NCI-H2107 (cell line): ENCODE measurements around the gene HS6ST1.
A peak's percentile ranks its signal among the peaks of the same experiment; 100 is the strongest.

ENCODE experiments used
- DNase-seq: peaks from one replicate; lab custom pipeline; 2025; lab: John Stamatoyannopoulos, UW

Gene HS6ST1

GRCh38 chr2:128318776-128319464, at the start of gene HS6ST1:
Gene HS6ST1 (minus strand): TSS chr2:128318868. CDS start chr2:128318563, 305 bp downstream.
- DNase-seq, result peak; percentile 51

- no peak for DNase-seq
These were observed 49.1 kb upstream of the HS6ST1 start for GRCh38 chr2:128367601-128368359.

- no peak for DNase-seq
These were observed 48.2 kb upstream of the HS6ST1 start for GRCh38 chr2:128366713-128367511.

- no peak for DNase-seq
These were observed 46.7 kb upstream of the HS6ST1 start for GRCh38 chr2:128365217-128365905.

- no peak for DNase-seq
These were observed 45.8 kb upstream of the HS6ST1 start for GRCh38 chr2:128364441-128364911.

GRCh38 chr2:128363934-128364361, 45.3 kb upstream of the HS6ST1 start:
- no peak for DNase-seq

GRCh38 chr2:128362889-128363228, 44.2 kb upstream of the HS6ST1 start:
- DNase-seq, result no peak

- DNase-seq, result no peak
These were observed 43.7 kb upstream of the HS6ST1 start for GRCh38 chr2:128362176-128362888.

- no peak for DNase-seq
These were observed 42.9 kb upstream of the HS6ST1 start for GRCh38 chr2:128361376-128362131.

GRCh38 chr2:128360711-128361110, 42.0 kb upstream of the HS6ST1 start:
- DNase-seq, result no peak

GRCh38 chr2:128359841-128360240, 41.2 kb upstream of the HS6ST1 start:
- no peak for DNase-seq

GRCh38 chr2:128358941-128359731, 40.5 kb upstream of the HS6ST1 start:
- no peak for DNase-seq

GRCh38 chr2:128357506-128358370, 39.1 kb upstream of the HS6ST1 start:
- no peak for DNase-seq

- no peak for DNase-seq
These were observed 37.5 kb upstream of the HS6ST1 start for GRCh38 chr2:128356127-128356526.

GRCh38 chr2:128354726-128355470, 36.2 kb upstream of the HS6ST1 start:
- DNase-seq, result no peak

- no peak for DNase-seq
These were observed 35.5 kb upstream of the HS6ST1 start for GRCh38 chr2:128354161-128354560.

- no peak for DNase-seq
These were observed 32.1 kb upstream of the HS6ST1 start for GRCh38 chr2:128350736-128351135.

GRCh38 chr2:128348701-128349100, 30.0 kb upstream of the HS6ST1 start:
- DNase-seq, result no peak
